GM12874 (cell line): ENCODE measurements around the gene SETSIP.

Experiments
- CTCF ChIP-seq: IDR thresholded peaks from 2 replicates; pipeline ENCODE4 v1.5.1; 2011; ENCODE audit warnings: low read depth, mild to moderate bottlenecking, control low read depth, low read length, moderate library complexity; ENCODE audit not compliant: insufficient read depth

The SETSIP gene

GRCh38 chr1:92080128-92080985 is 5.1 kb upstream of the SETSIP start, which contains the start of gene BTBD8:
Gene BTBD8 (plus strand): TSS chr1:92080345. CDS start chr1:92080572, 227 bp downstream.
- TF ChIP-seq CTCF = no peak

GRCh38 chr1:92079441-92079840 is 4.2 kb upstream of the SETSIP start:
- TF ChIP-seq CTCF = no peak

- TF ChIP-seq CTCF = no peak
Observed at GRCh38 chr1:92076363-92076762, 1.2 kb upstream of the SETSIP start.

DNA sequence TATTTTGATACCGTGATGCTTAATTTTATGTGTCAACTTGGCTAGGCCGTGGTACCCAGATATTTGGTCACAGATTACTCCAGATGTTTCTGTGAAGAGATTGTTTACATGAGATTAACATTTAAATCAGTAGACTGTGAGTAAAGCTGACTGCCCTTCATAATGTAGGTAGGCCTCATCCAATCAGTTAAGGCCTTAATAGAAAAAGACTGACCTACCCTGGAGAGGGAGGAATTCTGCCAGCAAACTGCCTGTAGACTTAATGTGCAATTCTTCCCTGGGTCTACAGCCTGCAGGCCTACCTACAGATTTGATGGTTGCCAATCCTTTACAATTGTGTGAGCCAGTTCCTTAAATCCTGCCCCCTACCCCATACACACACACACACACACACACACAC is 4.3 kb downstream of the SETSIP start:
- no peak for TF ChIP-seq CTCF

DNA sequence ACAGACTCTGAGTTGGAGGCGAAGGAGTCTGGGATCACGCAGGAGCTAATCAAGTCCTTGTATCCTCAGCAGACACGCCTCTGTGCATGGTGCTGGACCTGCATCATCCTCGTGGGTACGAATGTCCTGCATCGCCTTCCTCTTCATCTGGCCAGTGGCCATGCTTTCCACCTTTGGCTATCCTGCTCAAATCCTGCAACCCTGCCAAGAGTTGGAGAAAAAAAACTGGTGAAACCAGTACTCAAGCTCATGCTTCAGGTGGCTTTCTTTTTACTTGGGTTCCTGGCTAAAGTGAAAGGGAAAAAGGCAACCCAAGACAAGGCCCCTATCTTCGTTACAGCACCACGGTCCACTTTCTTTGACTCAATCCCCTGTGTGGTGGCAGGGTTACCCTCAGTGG is 8.9 kb downstream of the SETSIP start:
- no peak for TF ChIP-seq CTCF

DNA sequence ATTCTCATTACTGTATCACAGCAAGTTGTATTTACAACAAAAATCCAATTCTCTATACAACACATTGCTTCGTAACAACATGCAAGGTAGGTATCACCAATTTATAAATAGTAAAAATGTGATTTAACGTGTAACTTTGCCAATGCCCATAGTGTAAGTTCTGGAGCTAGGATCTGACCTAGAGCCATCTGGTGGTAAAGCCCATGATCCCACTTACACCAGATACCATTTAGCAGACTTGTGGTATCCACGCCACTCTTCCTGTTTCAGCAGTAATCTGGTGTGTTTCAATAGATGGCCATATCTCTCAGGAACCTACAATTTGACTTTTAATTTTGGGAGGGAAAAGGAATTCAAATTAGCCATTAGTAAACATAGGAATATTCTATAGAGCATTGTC is 10.2 kb downstream of the SETSIP start:
- TF ChIP-seq CTCF = no peak

GRCh38 chr1:92051948-92052347 is 23.3 kb downstream of the SETSIP start:
- TF ChIP-seq CTCF = no peak
